Kidney (tissue), 14 donors: ENCODE data around the gene CNBP. TPM values are rescaled to one million over a fixed set of nuclear protein-coding genes. Genes with fewer than 3 reads are reported as not detected.

Source experiments
- DNase-seq, 5 donors: peaks; one replicate each; pipeline ENCODE4 v3.0.0-alpha.2; 2013 to 2020
- FAIRE-seq: peaks from 2 replicates; lab custom pipeline; 2012; peaks lifted over from hg19 to GRCh38; lab: Jason Lieb, UNC
- H3K27ac ChIP-seq, 2 donors: one replicate each; pipeline ENCODE4 v1.7.0; 2013; ENCODE audit warnings: low read depth in 2 of 2, low read length in 2 of 2, inconsistent platforms in 1 of 2
- H3K27me3 ChIP-seq: one replicate; pipeline ENCODE4 v1.7.1; 2013; ENCODE audit warnings: low read length, inconsistent platforms; ENCODE audit not compliant: control insufficient read depth, insufficient read depth
- H3K36me3 ChIP-seq, 3 donors: one replicate each; pipeline versions ENCODE4 v1.7.0 to v1.7.1; 2013; ENCODE audit warnings: low read length in 3 of 3, control low read depth in 1 of 3, inconsistent platforms in 1 of 3; ENCODE audit not compliant: insufficient read depth in 3 of 3, control insufficient read depth in 2 of 3
- H3K4me1 ChIP-seq, 3 donors: one replicate each; pipeline versions ENCODE4 v1.7.0 to v1.7.1; 2013; ENCODE audit warnings: low read length in 3 of 3, inconsistent platforms in 1 of 3, low read depth in 1 of 3; ENCODE audit not compliant: control insufficient read depth in 2 of 3, insufficient read depth in 2 of 3
- H3K4me3 ChIP-seq, 3 donors: one replicate each; pipeline versions ENCODE4 v1.7.0 to v1.8.1; 2013; ENCODE audit warnings: low read length in 3 of 3, control low read depth in 1 of 3, inconsistent platforms in 1 of 3
- H3K9ac ChIP-seq, 3 donors: one replicate each; pipeline versions ENCODE4 v1.7.0 to v1.7.1; 2013; ENCODE audit warnings: low read length in 3 of 3, control low read depth in 1 of 3, inconsistent platforms in 1 of 3
- H3K9me3 ChIP-seq, 3 donors: one replicate each; pipeline versions ENCODE4 v1.7.0 to v1.7.1; 2013; ENCODE audit warnings: low read length in 3 of 3, control low read depth in 1 of 3, inconsistent platforms in 1 of 3; ENCODE audit not compliant: control insufficient read depth in 2 of 3, insufficient read depth in 1 of 3
- intact Hi-C: fragments of 100-400 bp; cut with DNase I; formaldehyde crosslinking; loops from one replicate; pipeline ENCODE4 v1.11.1; 2022
- polyA plus RNA-seq: library from polyadenylated mRNA; stranded (reverse); fragments of 350-450 nt; fragmentation: Illumina TruSeq; extraction: RNeasy Lipid Tissue Mini Kit (QIAGEN cat#74804); gene quantifications from one replicate; pipeline ENCODE4 v1.2.3, GENCODE V29; 2014; ENCODE audit warnings: low read depth, low replicate concordance; ENCODE audit not compliant: insufficient read depth
- total RNA-seq: library from RNA; stranded (reverse); fragmentation: NEBNext Ultra II Directional; extraction: Animal tissue kit (Norgen Biotek cat#: 25700); gene quantifications from one replicate; pipeline ENCODE4 v1.2.1, GENCODE V29; 2021
- TF ChIP-seq, protein P1 (sequence below): IDR thresholded peaks from 3 replicates; pipeline ENCODE4 v1.5.1; 2012; ENCODE audit warnings: mild to moderate bottlenecking, moderate library complexity, borderline replicate concordance; ENCODE audit not compliant: insufficient read depth; ENCODE audit errors: extremely low read depth
- donor health status: control.
- donor health status: control.
- donor health status: control.
- donor health status: control.
- donor health status: control.
- donor health status: DM: yes; HTN: yes; CAD: no.
- donor health status: Normal renal cell carcinoma (clear cell type).

The CNBP gene
- total and polyA plus RNA-seq, 2 donors from 2014 or later: 267 to 309 TPM

DNA sequence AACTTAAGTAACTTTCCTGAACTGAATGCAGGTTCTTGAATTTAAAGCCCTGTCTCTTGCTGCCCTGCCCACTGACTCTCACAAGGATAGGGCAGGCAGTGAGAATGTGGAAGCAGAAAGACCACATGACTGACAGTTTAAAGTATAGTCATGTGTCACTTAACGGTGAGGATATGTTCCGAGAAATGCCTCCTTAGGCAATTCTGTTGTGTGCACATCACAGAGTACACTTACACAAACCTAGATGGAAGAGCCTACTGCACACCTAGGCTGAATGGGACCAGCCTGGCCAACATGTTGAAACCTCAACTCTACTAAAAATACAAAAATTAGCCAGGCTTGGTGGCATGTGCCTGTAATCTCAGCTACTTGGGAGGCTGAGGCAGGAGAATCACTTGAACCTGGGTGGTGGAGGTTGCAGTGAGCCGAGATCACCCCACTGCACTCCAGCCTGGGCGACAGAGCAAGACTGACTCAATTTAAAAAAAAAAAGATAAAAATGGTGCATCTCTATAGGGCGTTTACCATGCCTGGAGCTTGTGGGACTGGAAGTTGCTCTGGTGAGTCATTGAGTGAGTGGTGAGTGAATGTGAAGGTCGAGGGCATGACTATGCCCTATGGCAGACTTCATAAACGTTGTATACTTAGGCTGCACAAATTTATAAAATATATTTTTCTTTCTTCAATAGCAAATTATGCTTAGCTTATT lies 46.8 kb upstream of the CNBP start:
- no peak for DNase-seq
- TF ChIP-seq, protein P1, sequence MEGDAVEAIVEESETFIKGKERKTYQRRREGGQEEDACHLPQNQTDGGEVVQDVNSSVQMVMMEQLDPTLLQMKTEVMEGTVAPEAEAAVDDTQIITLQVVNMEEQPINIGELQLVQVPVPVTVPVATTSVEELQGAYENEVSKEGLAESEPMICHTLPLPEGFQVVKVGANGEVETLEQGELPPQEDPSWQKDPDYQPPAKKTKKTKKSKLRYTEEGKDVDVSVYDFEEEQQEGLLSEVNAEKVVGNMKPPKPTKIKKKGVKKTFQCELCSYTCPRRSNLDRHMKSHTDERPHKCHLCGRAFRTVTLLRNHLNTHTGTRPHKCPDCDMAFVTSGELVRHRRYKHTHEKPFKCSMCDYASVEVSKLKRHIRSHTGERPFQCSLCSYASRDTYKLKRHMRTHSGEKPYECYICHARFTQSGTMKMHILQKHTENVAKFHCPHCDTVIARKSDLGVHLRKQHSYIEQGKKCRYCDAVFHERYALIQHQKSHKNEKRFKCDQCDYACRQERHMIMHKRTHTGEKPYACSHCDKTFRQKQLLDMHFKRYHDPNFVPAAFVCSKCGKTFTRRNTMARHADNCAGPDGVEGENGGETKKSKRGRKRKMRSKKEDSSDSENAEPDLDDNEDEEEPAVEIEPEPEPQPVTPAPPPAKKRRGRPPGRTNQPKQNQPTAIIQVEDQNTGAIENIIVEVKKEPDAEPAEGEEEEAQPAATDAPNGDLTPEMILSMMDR: no peak
- Histone ChIP-seq H3K27ac (no peak overlapping the region), H3K4me1 (peaks cover 0 to 6% (median 0%) of the 10 kb centered on the region in 3 donors), H3K9ac (no peak overlapping the region), H3K36me3 (no peaks in the 10 kb centered on the region), H3K9me3 (no peaks in the 10 kb centered on the region), H3K27me3 (no peaks in the 10 kb centered on the region), H3K4me3 (no peak overlapping the region)
- FAIRE-seq: no peak
- intact Hi-C loops: no loop called here

DNA sequence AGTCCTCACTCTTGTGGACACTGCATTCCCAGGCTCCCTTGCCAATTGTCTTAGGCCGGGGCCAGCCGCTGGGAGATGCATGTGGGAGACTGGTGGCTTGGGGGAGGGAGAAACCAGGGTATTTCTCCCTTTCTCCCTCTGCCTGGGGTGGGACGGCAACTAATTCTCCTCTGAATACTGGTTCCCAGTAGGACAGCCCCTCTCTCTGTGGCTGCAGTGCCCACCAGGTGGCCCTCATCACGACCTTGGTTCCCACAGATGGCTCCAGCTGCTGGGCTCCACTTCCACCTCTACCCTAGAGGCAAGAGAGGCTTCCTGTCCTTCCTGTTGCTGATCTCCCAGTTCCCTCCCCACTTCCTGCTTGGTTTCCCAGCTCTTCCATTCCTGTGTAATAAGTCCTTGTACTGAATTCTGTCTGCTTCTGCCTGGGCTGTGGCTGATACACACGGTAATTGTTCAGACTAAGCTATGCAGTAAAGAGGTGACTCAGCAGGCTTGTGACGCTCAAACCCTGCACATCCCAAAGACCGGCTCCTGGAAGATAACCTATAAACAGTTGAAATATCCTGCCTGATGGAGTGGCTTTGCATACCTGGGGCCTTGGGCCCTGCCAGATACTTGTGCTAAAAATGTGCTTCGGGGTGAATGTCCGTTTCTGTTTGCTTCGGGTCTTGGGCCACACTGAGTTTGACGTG lies 45.3 kb upstream of the CNBP start:
- H3K9ac ChIP-seq: no peak overlapping the region
- no peaks in the 10 kb centered on the region for H3K27me3 ChIP-seq
- peaks cover 0 to 8% (median 3%) of the 10 kb centered on the region in 3 donors for H3K4me1 ChIP-seq
- TF ChIP-seq, protein P1: no peak
- DNase-seq (peak in 4 of 5 donors; percentile 43 to 59 (median 50)), FAIRE-seq (no peak)
- H3K36me3 ChIP-seq: no peaks in the 10 kb centered on the region
- intact Hi-C loops: no loop called here
- no peaks in the 10 kb centered on the region for H3K9me3 ChIP-seq
- H3K27ac ChIP-seq: peak overlapping the region in 1 of 2 donors; percentile 60
- H3K4me3 ChIP-seq: no peak overlapping the region

DNA sequence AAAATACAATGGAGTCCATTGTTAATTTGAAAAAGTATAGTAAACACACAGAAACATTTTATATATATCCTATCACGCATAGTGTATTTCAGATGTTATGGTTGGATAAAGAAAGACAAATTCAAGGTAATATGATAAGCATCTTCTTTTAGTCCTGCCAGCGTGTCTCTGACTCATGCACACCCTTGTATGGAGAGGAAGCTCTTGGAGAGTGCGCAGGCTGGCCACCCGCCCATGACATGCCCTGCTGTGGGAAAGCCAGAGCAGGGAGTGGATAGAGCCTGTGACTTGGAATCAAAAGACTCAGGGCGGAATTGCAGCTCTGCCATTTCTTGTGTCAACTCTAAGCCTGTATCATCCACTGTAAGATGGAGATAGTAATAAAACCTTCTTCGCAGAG lies 42.7 kb upstream of the CNBP start:
- Histone ChIP-seq H3K4me1 (peaks cover 0 to 8% (median 3%) of the 10 kb centered on the region in 3 donors), H3K27ac (no peak overlapping the region), H3K9ac (no peak overlapping the region), H3K36me3 (no peaks in the 10 kb centered on the region), H3K4me3 (no peak overlapping the region), H3K9me3 (no peaks in the 10 kb centered on the region), H3K27me3 (no peaks in the 10 kb centered on the region)
- TF ChIP-seq, protein P1: no peak
- intact Hi-C loops: no loop called here
- no peak for DNase-seq
- no peak for FAIRE-seq
